GM04503 (cell line): ENCODE results near the gene ACP1.

Source experiments
- DNase-seq: peaks from one replicate; pipeline ENCODE4 v3.0.0-alpha.2; 2012; ENCODE audit warnings: low read depth

Gene ACP1

DNA sequence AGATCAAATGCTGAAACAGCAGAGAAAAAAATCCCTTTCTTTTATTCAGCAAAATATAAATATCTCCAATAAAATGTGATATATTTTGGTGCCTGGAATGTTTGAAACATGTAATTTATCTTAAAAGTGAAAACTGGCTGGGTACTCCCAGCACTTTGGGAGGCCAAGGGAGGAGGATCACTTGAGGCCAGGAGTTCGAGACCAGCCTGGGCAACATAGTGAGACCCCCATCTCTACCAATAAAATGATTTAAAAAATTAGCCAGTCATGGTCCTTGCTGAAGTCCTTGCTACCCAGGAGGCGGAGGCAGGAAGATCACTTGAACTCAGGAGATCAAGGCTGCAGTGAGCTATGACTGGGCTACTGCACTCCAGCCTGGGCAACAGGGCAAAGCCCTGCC is 9.6 kb upstream of the ACP1 start:
- no peak for DNase-seq

DNA sequence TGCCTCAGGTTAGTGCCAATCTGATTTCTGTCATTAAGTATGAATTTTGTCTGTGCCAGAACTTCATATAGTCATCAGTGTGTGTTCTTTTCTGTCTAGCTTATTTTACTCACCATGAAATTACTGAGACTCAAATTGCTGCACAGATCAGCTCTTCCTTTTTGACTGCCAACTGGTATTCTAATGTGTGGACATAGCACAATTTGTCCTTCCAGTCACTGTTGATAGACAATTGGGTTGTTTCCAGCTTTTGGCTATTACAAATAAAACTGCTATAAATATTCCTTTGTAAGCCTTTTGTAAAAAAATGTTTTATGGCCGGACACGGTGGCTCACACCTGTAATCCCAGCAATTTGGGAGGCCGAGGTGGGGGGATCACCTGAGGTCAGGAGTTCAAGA is 8.7 kb upstream of the ACP1 start:
- DNase-seq, result no peak

DNA sequence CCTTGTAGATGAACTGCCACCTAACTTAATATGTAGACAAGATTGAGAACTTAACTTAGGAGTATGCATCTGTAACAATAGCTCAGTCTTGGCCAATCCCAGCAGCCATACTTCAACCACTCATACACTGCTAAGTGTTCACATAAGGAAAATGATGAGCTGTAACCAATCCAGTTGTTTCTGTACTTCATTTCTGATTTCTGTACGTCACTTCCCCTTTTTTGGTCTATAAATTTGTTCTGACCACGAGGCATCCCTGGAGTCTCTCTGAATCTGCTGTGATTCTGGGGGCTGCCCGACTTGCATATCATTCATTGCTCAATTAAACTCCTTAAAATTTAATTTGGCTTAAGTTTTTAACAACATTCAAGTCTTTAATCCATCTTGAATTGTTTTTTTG is 7.3 kb upstream of the ACP1 start:
- DNase-seq, result no peak

DNA sequence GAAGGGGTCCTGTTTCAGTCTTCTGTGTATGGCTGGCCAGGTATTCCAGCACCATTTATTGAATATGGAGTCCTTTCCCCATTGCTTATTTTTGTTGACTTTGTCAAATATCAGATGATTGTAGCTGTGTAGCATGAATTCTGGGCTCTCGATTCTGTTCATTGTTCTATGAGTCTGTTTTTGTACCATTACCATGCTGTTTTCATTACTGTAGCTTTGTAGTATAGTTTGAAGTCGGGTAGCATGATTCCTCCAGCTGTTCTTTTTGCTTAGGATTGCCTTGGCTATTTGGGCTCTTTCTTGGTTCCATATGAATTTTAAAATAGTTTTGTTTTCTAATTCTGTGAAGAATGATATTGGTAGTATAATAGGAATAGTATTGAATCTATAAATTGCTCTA is 6.9 kb upstream of the ACP1 start:
- DNase-seq, result no peak

DNA sequence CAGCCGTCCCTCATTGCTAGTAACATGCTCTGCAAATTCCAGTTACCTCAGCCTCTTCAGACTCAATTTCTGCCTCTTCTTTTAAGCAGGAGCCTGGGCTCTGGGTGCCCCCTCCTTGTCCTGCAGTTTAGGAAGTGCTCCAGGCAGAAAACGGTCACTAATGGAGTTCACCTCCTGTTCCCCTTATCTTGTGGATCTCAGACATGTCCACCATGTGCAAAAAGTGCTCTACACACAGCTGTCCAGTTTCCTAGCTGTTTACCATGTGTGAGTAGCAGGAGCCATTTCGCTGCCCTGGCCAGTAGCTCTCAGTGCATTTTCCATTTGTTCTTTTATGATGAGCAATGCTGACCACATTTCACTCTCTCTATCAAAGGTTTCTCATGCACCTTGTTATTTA is 5.8 kb upstream of the ACP1 start:
- DNase-seq, result no peak

DNA sequence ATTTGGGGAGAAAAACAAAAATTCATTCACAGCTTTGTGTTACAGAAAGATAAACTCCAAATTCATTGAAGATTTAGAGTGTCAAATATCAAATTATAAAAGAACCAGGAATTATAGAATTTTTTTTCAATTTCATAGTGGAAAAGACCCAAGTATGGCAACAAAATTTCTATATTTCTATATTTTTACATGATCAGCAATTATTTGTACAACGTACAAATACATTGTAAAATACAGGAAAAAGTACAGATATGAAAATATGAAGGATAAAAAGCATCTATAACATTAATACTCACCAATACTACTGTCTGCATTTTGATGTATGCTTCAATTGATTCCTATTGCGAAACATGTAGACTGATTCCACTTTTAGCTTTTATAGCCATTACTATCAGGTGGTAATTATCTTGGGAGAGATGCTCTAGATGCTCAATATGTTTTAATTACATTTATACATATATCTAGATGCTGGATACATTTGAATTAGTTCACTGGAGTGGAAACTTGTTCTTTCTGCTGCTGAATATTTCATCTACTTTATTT is 4.9 kb upstream of the ACP1 start:
- no peak for DNase-seq

DNA sequence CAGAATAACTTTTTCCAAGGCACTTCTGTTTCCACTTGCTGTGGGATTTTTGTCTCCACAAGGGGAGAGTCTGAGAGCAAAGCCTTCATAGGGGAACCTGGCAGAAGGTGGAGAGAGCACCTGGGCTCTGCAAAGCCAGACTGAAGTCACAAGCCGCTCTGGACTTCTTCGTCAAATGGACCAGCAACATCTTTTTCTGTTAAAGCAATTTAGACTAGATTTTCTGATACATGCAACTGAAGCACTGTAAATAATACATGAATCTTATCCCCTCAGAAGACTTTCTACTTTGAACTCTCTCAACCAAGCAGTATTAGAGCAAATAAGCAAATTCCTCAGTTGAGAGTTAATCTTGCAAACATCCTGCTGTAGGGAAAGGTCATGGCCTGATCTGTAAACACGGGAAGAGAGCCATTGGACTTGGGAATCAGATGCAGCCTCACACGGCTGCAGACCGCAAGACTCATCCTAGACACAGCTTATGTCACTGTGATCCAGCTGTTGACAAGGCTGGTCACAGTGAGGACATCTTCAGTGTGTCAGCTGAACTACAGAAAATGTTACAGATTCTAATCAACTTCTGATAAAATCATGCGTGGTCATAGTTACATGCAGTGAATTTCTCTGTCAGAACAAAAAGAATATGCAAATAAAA is 4.1 kb upstream of the ACP1 start:
- no peak for DNase-seq

DNA sequence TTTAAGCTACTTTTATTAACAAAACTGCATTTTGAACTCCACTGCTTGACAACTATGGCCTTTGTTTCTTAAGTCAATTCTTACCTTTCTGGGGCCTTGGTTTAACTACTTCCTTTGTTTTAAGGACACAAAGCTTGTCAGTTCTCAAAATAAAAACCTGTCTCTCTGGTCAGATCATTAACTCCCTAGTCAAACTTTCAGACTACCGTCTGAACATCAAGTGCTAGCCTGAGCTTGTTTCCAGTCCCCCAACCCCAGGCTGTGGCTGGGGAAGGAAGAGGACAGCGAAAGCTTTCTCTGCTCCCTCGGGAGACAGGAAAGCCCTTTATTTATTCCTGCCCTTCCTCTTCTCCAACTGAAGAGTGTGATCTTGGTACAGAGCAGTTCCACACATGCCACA is 2.6 kb upstream of the ACP1 start:
- DNase-seq, result no peak

DNA sequence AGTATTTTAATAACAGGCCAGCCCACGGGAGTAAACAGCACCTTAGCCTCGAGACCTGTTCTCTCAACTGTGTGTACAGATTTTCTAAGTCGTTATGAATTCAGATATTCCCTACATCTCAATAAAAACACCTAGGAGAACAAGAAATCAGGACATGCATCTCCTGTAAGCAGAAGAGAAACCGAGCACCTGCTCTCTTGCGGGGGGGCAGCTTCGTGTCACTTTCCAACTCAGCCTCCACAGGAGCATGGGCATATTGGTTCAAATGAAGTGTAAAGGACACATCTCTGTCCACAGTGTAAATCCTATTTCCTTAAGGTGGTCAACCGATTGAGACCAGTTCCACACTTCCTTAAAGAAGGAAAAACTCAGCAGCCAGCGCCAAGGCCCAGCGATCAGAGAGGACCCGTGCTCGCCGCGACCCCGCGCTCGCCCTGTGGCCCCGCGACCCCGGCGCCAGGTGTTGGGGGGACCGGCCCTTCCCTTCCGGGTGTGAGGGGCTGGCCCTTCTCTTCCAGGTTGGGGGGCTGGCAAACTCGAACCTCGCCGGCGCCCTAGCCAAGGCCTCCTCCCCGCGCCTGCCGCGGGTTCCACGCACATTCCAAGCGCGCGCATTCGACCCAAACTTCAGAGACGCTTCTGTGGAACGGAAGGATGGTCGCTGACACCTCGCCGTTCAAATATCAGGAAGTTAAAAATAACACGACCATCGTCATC is 1.6 kb upstream of the ACP1 start:
- no peak for DNase-seq

DNA sequence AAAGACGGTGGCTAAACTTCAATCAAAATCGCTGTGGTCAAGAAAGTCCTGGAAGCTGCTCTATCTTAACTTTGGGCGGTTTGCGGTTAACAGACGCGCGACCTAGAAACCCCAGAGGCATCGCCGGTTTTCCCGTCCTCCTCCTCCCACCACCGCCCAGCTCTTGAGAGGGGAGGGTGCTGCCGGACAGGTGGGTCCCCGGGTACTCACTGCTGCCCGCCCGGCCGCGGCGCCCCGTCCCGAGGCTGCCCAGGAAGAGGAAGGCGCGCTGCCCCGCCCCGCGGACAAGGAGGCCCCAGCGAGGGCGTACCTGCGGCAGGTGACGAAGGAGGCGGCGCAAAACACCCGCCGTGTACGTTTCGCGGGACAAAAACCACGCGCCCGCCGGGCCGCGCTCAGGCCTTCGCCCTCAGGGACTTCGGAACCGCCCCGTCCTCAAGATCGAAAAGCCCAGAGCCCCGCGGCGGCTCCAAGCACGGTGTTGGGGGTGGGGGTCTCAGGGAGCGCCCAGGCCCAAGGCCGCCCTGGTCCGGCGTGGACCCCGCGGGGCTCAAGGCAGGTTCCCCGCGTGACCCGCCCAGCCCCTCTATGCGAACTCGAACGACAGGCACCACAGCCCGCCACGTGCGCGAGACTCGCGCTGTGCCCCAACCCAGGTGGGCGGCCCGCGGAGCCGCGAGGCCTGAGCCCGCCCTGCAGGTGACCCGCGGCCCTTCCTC is 814 bp upstream of the ACP1 start, which contains the start of gene SH3YL1:
Gene SH3YL1 (minus strand): TSS at position 259 of the 719 bp plus-strand sequence. CDS start 48 bp downstream, at position 211.
- no peak for DNase-seq

DNA sequence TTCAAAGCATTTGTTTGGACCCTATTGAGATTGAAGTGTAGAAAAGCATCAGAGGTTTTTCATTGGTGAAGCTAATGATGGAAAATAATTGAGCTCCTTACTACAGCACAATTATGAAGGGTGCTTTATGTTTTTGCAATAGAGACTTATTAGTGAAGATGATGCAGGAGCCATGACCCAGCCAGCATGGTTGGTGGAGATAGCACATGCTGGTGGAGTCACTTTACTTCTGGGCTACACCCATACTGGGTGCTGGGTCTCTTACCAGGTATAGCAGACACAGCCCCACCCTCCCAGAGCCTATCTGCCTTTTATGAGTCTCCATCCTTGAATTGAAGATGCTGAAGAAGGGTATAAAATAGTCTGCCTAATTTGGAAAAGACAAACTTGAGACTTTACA is 3.6 kb downstream of the ACP1 start:
- DNase-seq, result no peak

DNA sequence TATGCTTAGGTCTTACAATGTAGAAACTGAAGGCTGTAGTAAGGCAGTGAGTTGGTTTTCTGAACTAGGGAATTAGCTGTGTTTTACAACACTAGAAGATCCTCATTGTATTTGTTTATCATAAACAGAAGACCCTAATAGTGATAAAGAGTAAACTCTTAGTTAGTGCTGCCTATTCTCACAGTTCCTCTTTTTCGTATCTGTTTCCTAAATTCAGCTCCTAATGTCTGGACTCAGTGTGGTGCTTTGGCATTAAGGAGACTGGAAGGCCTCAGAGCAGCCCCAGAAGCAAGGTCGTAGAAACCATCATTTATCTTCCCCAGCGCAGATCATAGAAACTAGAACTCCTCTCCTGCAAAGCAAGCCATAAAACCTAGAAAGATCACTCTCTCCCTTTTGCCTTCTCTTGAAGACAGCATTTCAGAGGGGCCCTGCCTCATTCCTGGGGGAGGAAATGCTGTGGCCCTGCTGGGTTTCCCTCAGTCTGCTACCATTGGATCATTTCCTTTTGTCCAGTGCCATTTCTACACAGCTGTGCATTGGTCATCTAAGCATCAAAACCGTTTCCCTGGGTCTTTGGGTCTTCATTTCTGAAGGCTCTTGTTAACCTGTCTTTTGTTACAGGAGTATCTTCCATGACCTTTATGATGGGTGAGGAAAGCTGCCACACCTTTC is 4.7 kb downstream of the ACP1 start:
- no peak for DNase-seq

DNA sequence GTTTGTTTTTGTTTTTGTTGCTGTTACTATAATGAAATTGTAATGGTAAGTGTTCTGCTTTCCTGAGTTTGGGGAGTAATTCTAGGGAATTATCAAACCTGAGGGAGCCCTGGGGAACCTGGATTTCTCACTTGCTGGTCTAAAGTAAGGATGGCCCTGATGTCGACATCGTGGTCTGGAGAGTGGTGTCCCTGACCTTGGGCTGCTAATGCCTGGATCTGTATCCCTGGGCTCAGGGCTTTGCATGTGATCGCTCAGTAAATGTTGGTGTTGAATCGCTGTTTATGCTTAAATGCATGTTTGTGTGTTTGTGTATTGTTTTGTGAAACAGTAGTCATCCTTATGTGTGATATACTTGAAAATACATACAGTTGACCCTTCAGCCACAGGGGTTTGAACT is 6.1 kb downstream of the ACP1 start:
- DNase-seq, result no peak

DNA sequence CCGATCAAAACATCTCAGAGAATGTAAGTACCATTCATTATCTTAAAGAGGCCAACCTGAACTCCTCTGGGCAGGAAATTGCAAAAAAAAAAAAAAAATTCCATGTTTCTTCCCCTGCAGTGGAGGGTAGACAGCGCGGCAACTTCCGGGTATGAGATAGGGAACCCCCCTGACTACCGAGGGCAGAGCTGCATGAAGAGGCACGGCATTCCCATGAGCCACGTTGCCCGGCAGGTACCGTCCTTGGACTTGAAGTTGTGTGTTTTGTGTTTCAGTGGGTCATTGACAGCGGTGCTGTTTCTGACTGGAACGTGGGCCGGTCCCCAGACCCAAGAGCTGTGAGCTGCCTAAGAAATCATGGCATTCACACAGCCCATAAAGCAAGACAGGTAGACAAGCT is 7.2 kb downstream of the ACP1 start:
- DNase-seq, result no peak

DNA sequence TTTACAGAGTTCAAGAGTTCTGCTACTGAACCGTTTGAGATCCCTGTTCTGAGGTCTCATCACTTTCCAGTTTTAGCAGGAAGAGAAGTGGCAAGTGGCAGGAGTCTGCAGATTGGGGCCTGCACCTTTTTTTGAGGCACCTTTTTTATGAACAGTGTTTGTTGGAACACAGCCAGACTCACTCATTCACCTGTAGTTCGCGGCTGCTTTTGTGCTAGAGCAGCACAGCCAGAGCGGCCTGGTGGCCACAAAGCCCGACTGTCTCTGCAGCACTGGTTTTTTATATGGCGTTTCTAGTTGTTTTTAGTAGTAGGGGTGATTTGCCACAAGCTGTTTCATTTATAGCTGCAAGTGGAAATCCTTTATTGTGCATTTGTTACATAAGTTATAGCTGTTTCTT is 8.6 kb downstream of the ACP1 start:
- no peak for DNase-seq

DNA sequence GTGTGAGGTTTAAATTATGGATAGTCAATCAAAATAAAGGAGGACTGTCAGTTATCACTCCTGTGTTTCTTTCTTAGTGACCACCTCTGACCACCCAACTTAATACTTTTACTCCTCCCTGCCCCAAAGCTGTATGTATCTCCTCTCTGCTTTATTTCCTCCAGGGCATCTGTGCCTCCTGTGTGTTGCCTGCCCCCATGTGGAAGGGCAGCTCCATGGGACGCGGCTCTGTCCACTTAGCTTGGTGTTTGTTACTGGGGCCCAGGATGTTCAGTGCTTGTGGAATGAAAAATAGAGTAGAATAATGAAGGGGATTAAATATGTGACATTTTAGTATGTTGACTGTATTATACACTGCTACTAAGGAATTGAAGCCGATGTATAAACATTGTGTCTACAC is 9.8 kb downstream of the ACP1 start:
- no peak for DNase-seq

DNA sequence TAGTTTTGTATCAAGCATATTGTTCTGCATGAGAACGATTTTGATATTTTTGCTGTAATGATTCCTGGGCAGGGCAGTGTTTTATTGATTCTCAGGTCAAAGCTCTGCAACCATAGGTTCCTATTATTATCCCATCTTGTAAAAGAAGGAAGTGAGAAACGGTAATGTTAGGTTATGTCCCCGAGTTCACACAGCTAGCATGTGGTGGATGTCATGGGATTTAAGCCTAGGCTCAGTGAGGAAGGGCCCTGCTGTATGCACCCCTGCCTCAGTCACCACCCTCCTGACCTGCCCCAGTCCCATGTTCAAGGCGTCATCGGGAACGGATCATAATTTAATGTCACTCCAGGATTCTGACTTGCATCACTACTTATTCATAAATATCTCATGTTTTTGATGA is 10.7 kb downstream of the ACP1 start:
- no peak for DNase-seq

DNA sequence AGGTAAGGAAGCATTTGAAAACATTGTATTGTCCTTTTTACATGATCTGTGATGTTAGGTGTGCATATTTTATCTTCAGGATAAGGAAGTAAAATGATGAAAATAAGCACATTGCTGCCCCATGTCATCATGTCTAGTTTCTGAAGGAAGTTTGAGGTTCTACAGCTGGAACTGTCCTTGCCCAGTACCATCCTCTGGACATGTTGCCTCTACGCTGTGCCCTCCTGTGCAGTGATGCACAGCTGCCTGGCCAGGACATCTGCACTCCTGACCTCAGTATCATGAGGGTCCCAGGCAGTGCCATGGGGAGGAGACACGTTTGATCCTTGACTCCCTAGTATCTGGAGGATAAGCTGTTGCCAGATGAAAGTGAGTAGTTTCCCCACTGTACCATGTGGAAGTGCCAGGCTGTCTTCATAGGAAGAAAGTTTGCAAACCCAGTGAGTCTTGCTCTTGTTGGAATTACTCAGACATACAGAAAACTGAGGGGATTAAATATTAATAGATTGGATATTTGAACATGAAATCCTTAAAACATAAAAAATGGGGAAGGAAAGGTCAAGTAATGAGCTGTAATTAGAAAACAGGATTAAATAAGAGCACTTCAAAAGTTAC is 13.7 kb downstream of the ACP1 start:
- DNase-seq, result no peak

DNA sequence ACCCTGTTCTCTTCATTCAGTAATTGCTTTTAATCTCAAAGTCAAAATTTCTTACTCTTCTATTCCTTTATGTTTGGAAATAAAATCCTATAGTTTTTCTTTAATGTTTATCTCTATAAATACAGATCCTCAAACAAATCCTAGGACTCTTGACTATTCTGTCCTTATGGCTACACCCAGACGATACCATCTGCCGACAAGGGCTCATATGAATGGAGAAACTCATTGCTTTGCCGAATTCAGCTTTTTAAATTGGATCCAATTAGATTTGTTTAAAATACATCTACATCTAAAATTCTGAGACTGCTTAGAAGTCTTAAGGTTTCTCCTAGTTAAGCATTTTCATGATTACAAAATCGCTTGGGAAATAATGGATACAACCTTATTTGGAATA is 14.2 kb downstream of the ACP1 start:
- no peak for DNase-seq

DNA sequence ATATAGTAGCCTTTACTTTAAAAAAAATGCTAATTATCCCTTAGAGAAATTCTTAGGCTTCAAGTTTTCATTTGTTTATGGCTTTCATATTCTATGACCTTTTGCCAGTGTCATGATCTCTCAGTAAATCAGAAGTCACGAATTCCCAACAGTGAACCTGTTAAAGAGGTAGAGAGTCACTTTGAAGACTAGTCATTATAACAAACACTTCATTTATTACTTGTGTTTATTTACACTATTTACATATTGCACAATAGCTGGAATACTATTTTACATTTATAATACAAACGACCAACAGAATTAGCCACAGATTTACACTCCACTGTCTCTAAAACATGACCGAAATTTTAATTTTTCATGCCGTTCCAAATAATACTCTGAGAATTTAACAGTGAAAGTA is 14.6 kb downstream of the ACP1 start:
- no peak for DNase-seq

DNA sequence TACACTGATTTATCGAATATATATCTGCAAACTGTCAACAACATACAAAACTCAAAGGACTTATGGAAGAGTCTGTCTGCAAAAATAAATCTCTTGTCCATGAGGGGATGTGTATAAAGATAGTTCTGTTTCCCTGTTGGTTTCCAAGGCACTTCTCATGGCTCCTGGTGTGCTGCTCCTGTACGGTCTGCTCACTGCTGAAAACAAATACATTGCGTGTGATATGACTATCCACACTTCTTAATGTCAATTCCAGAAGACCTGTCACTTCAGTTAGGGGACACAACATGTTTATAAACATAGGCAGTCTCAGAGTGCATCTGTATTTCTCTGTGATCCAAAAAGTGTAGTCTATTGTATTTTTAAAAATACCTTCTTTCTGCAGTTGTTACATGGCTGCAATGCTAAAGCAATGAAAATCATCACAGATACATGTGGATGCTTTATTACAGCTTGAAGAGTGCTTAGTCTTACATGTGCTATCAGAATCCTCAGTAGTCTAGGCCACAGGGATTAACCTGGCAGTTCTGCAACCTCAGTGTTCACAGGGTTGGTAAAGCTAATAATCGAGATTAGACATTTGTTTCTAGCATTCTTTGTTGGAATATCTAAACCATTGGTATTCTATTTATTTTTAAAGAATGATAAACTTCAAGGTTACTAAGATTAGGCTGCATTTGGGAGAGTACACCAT is 15.4 kb downstream of the ACP1 start:
- no peak for DNase-seq
